ENCODE data around the gene DCST1. TPM values are rescaled to one million over a fixed set of nuclear protein-coding genes. Genes with fewer than 3 reads are reported as not detected.

The DCST1 gene
- total and polyA plus RNA-seq, 2 of the 13 experiments (the other 11 are each of a cell fraction or from before 2014, with no cell fraction given) = 0.04 TPM; not detected in 1

GRCh38 chr1:155050560-155051341 lies 17.1 kb downstream of the DCST1 start, which contains the start of gene ADAM15 (continued):
- TF ChIP-seq ZNF230 (CRISPR knock-in tag; IDR thresholded peaks at IDR 0.05) = 0 out of 2 replicates have a peak, but pooled peaks have one; percentile 26
- TF ChIP-seq TRAFD1 (CRISPR knock-in tag; IDR thresholded peaks at IDR 0.05; ENCODE audit: borderline replicate concordance) = no peak
- TF ChIP-seq YEATS4 (CRISPR knock-in tag; IDR thresholded peaks at IDR 0.05; ENCODE audit: borderline replicate concordance) = peak; percentile 83
- TF ChIP-seq BCLAF1 (IDR thresholded peaks at IDR 0.05) = no peak
- peak; percentile 77; the same call in 1 of the 2 replicates for TF ChIP-seq ERF (CRISPR knock-in tag; IDR thresholded peaks at IDR 0.05)
- no peak for TF ChIP-seq IRF1 (CRISPR knock-in tag; IDR thresholded peaks at IDR 0.05; ENCODE audit: low read depth)
- TF ChIP-seq ZNF251 (CRISPR knock-in tag; IDR thresholded peaks at IDR 0.05) = 0 out of 2 replicates have a peak, but pooled peaks have one; percentile 47
- TF ChIP-seq HINFP (CRISPR knock-in tag; IDR thresholded peaks at IDR 0.05; ENCODE audit: low read depth) = peak; percentile 92
- peak; percentile 84 for TF ChIP-seq ZNF121 (CRISPR knock-in tag; IDR thresholded peaks at IDR 0.05)
- peak; percentile 94; the same call in 1 of the 2 replicates for TF ChIP-seq KDM5B (CRISPR knock-in tag; IDR thresholded peaks at IDR 0.05; ENCODE audit: borderline replicate concordance)
- peak; percentile 72 for TF ChIP-seq ELF3 (CRISPR knock-in tag; IDR thresholded peaks at IDR 0.05)
- TF ChIP-seq ZNF280B (CRISPR knock-in tag; IDR thresholded peaks at IDR 0.05; ENCODE audit: borderline replicate concordance) = peak; percentile 81; the same call in 1 of the 2 replicates
- peak; percentile 52; the same call in 1 of the 2 replicates for TF ChIP-seq ZNF451 (CRISPR knock-in tag; IDR thresholded peaks at IDR 0.05)
- peak; percentile 92; the same call in 1 of the 2 replicates for TF ChIP-seq ZNF430 (CRISPR knock-in tag; IDR thresholded peaks at IDR 0.05)
- TF ChIP-seq CEBPG (CRISPR knock-in tag; IDR thresholded peaks at IDR 0.05) = 0 out of 2 replicates have a peak, but pooled peaks have one; percentile 33
- peak; percentile 93 for TF ChIP-seq ZSCAN21 (CRISPR knock-in tag; IDR thresholded peaks at IDR 0.05; ENCODE audit: borderline replicate concordance)
- TF ChIP-seq MXI1 (IDR thresholded peaks at IDR 0.05; ENCODE audit: borderline replicate concordance, low read depth, low read length) = peak; percentile 65; the same call in 2 of the 3 replicates
- peak; percentile 57; the same call in 1 of the 2 replicates for TF ChIP-seq ZMYM3 (CRISPR knock-in tag; IDR thresholded peaks at IDR 0.05)
- TF ChIP-seq GATAD1 (CRISPR knock-in tag; IDR thresholded peaks at IDR 0.05) = 0 out of 2 replicates have a peak, but pooled peaks have one; percentile 48
- TF ChIP-seq SOX6 (IDR thresholded peaks at IDR 0.05) = no peak
- peak; percentile 44; the same call in 1 of the 2 replicates for TF ChIP-seq SOX6 (CRISPR knock-in tag; IDR thresholded peaks at IDR 0.05)
